Trophoblast cell (in vitro differentiated cells and primary cell): Measurements from ENCODE around the gene SDC1.
A peak's percentile ranks its signal among the peaks of the same experiment; 100 is the strongest.

Source experiments
- DNase-seq, 2 donors: peaks; one replicate each; pipeline ENCODE4 v3.0.0-alpha.2; 2016
- H2AFZ ChIP-seq: 2 replicates; pipeline ENCODE4 v1.6.1; 2013; ENCODE audit warnings: low read length, moderate library complexity, mild to moderate bottlenecking; ENCODE audit not compliant: insufficient read depth, poor library complexity
- H2AK5ac ChIP-seq: 2 replicates; pipeline ENCODE4 v1.6.1; 2013; ENCODE audit warnings: mild to moderate bottlenecking, low read length
- H2BK120ac ChIP-seq: 2 replicates; pipeline ENCODE4 v1.6.1; 2013; ENCODE audit warnings: low read length, mild to moderate bottlenecking, moderate library complexity; ENCODE audit not compliant: insufficient read depth, poor library complexity
- H2BK12ac ChIP-seq: 2 replicates; pipeline ENCODE4 v1.6.1; 2013; ENCODE audit warnings: mild to moderate bottlenecking, low read length, moderate library complexity
- H2BK5ac ChIP-seq: 2 replicates; pipeline ENCODE4 v1.6.1; 2013; ENCODE audit warnings: low read length, low read depth, moderate library complexity, mild to moderate bottlenecking; ENCODE audit not compliant: poor library complexity
- H3K14ac ChIP-seq: 2 replicates; pipeline ENCODE4 v1.6.1; 2013; ENCODE audit warnings: mild to moderate bottlenecking, low read length
- H3K18ac ChIP-seq: 2 replicates; pipeline ENCODE4 v1.6.1; 2013; ENCODE audit warnings: mild to moderate bottlenecking, low read length
- H3K23ac ChIP-seq: 2 replicates; pipeline ENCODE4 v1.6.1; 2013; ENCODE audit warnings: low read length
- H3K27ac ChIP-seq: 2 replicates; pipeline ENCODE4 v1.5.1; 2013; ENCODE audit warnings: low read depth, mild to moderate bottlenecking, inconsistent platforms, low read length, moderate library complexity
- H3K27me3 ChIP-seq: 2 replicates; pipeline ENCODE4 v1.6.1; 2013; ENCODE audit warnings: inconsistent platforms, mild to moderate bottlenecking, low read length, moderate library complexity; ENCODE audit not compliant: insufficient read depth
- H3K36me3 ChIP-seq, 2 experiments: 1 replicate in 1 of 2; 2 replicates in 1 of 2; pipeline ENCODE4 v1.6.1; 2013; ENCODE audit warnings: low read length in 2 of 2, mild to moderate bottlenecking in 2 of 2, moderate library complexity in 1 of 2; ENCODE audit not compliant: insufficient read depth in 2 of 2, control insufficient read depth in 1 of 2
- H3K4ac ChIP-seq: 2 replicates; pipeline ENCODE4 v1.6.1; 2013; ENCODE audit warnings: low read depth, mild to moderate bottlenecking, low read length, moderate library complexity
- H3K4me1 ChIP-seq, 2 experiments: 1 replicate in 1 of 2; 2 replicates in 1 of 2; pipeline ENCODE4 v1.6.1; 2013; ENCODE audit warnings: low read length in 2 of 2, mild to moderate bottlenecking in 2 of 2, moderate library complexity in 1 of 2; ENCODE audit not compliant: insufficient read depth in 2 of 2, control insufficient read depth in 1 of 2
- H3K4me2 ChIP-seq: 2 replicates; pipeline ENCODE4 v1.6.1; 2013; ENCODE audit warnings: inconsistent platforms, mild to moderate bottlenecking, low read length, moderate library complexity
- H3K4me3 ChIP-seq: 2 replicates; pipeline ENCODE4 v1.5.1; 2013; ENCODE audit warnings: mild to moderate bottlenecking, low read depth, low read length, inconsistent platforms
- H3K79me1 ChIP-seq: one replicate; pipeline ENCODE4 v1.6.1; 2013; ENCODE audit warnings: low read length
- H3K79me2 ChIP-seq: 2 replicates; pipeline ENCODE4 v1.6.1; 2013; ENCODE audit warnings: low read length, mild to moderate bottlenecking; ENCODE audit not compliant: control insufficient read depth, insufficient read depth, poor library complexity
- H3K9ac ChIP-seq: 2 replicates; pipeline ENCODE4 v1.6.1; 2013; ENCODE audit warnings: mild to moderate bottlenecking, low read length
- H3K9me3 ChIP-seq: 2 replicates; pipeline ENCODE4 v1.6.1; 2013; ENCODE audit warnings: low read depth, mild to moderate bottlenecking, control low read depth, inconsistent platforms, low read length; ENCODE audit not compliant: insufficient read depth
- H4K12ac ChIP-seq: 2 replicates; pipeline ENCODE4 v1.6.1; 2013; ENCODE audit warnings: low read depth, mild to moderate bottlenecking, low read length, moderate library complexity
- H4K8ac ChIP-seq: 2 replicates; pipeline ENCODE4 v1.6.1; 2013; ENCODE audit warnings: low read depth, mild to moderate bottlenecking, low read length, moderate library complexity
- H4K91ac ChIP-seq: one replicate; pipeline ENCODE4 v1.6.1; 2013; ENCODE audit warnings: low read depth, mild to moderate bottlenecking, low read length, moderate library complexity
- WGBS: extraction: QIAGEN DNeasy Blood & Tissue Kit; methylation state at CpG from one replicate; pipeline ENCODE4 v1.1.7; 2013; ENCODE audit warnings: missing lambda C conversion rate; ENCODE audit not compliant: insufficient read length, insufficient coverage; ENCODE audit errors: extremely low coverage; 5-methylcytosine and 5-hydroxymethylcytosine counted together

SDC1 gene

GRCh38 chr2:20173496-20174402, 51.2 kb downstream of the SDC1 start:
- Histone ChIP-seq H2AK5ac (no peak overlapping the region), H4K91ac (no peak overlapping the region), H3K27ac (no peak overlapping the region), H2BK12ac (no peak overlapping the region), H3K27me3 (no peaks in the 10 kb centered on the region), H2AFZ (no peak overlapping the region), H3K4me1 (no peaks in the 10 kb centered on the region), H3K9me3 (no peaks in the 10 kb centered on the region), H3K4ac (no peak overlapping the region), H4K12ac (no peak overlapping the region), H2BK120ac (no peak overlapping the region), H3K23ac (no peak overlapping the region), H4K8ac (no peak overlapping the region), H3K79me1 (peaks cover 3% of the 10 kb centered on the region), H3K4me3 (no peak overlapping the region), H2BK5ac (no peak overlapping the region), H3K79me2 (no peaks in the 10 kb centered on the region), H3K9ac (no peak overlapping the region), H3K18ac (no peak overlapping the region), H3K4me2 (no peak overlapping the region), H3K14ac (no peak overlapping the region), H3K36me3 (no peaks in the 10 kb centered on the region)
- whole genome bisulfite sequencing: no CpG with 5 or more reads among the region's 14 CpGs
- DNase-seq: no peak

- no peak overlapping the region for H2AFZ ChIP-seq
- WGBS: no CpG with 5 or more reads among the region's 5 CpGs
- no peaks in the 10 kb centered on the region for H3K36me3 ChIP-seq
- no peak overlapping the region for H2AK5ac ChIP-seq
- no peak overlapping the region for H3K27ac ChIP-seq
- H3K4me2 ChIP-seq: no peak overlapping the region
- H4K12ac ChIP-seq: no peak overlapping the region
- H2BK5ac ChIP-seq: no peak overlapping the region
- no peak overlapping the region for H2BK12ac ChIP-seq
- no peak overlapping the region for H4K8ac ChIP-seq
- H3K79me2 ChIP-seq: no peaks in the 10 kb centered on the region
- no peaks in the 10 kb centered on the region for H3K9me3 ChIP-seq
- no peak overlapping the region for H2BK120ac ChIP-seq
- H3K79me1 ChIP-seq: peaks cover 1% of the 10 kb centered on the region
- H3K4ac ChIP-seq: no peak overlapping the region
- H3K9ac ChIP-seq: no peak overlapping the region
- H3K18ac ChIP-seq: no peak overlapping the region
- no peaks in the 10 kb centered on the region for H3K4me1 ChIP-seq
- no peaks in the 10 kb centered on the region for H3K27me3 ChIP-seq
- H3K14ac ChIP-seq: no peak overlapping the region
- H3K23ac ChIP-seq: no peak overlapping the region
- H3K4me3 ChIP-seq: no peak overlapping the region
- DNase-seq: no peak
- H4K91ac ChIP-seq: no peak overlapping the region
Measured at GRCh38 chr2:20173064-20173463, 51.9 kb downstream of the SDC1 start.

- H3K27me3 ChIP-seq: no peaks in the 10 kb centered on the region
- no peaks in the 10 kb centered on the region for H3K9me3 ChIP-seq
- H3K4me3 ChIP-seq: no peak overlapping the region
- no CpG with 5 or more reads among the region's 13 CpGs for WGBS
- no peak overlapping the region for H4K12ac ChIP-seq
- H3K79me2 ChIP-seq: no peaks in the 10 kb centered on the region
- H3K23ac ChIP-seq: no peak overlapping the region
- H3K27ac ChIP-seq: no peak overlapping the region
- H2BK12ac ChIP-seq: no peak overlapping the region
- H3K4me1 ChIP-seq: peaks cover 0 to 3% of the 10 kb centered on the region in 2 experiments
- no peak overlapping the region for H3K4ac ChIP-seq
- H2AK5ac ChIP-seq: no peak overlapping the region
- no peak overlapping the region for H3K18ac ChIP-seq
- H2BK120ac ChIP-seq: peak overlapping the region; percentile 16
- no peak overlapping the region for H3K9ac ChIP-seq
- no peak overlapping the region for H3K14ac ChIP-seq
- no peaks in the 10 kb centered on the region for H3K36me3 ChIP-seq
- H2AFZ ChIP-seq: no peak overlapping the region
- peak overlapping the region; percentile 28 for H4K91ac ChIP-seq
- DNase-seq: no peak
- H2BK5ac ChIP-seq: no peak overlapping the region
- H3K4me2 ChIP-seq: no peak overlapping the region
- H4K8ac ChIP-seq: no peak overlapping the region
- no peaks in the 10 kb centered on the region for H3K79me1 ChIP-seq
Measured at GRCh38 chr2:20172273-20173055, 52.5 kb downstream of the SDC1 start.

- Histone ChIP-seq H3K36me3 (no peaks in the 10 kb centered on the region), H4K8ac (no peak overlapping the region), H3K27me3 (no peaks in the 10 kb centered on the region), H2AFZ (no peak overlapping the region), H3K4me3 (no peak overlapping the region), H3K9me3 (no peaks in the 10 kb centered on the region), H4K12ac (no peak overlapping the region), H3K4me2 (no peak overlapping the region), H2BK120ac (no peak overlapping the region), H3K18ac (no peak overlapping the region), H3K23ac (no peak overlapping the region), H3K79me1 (no peaks in the 10 kb centered on the region), H4K91ac (no peak overlapping the region), H3K27ac (no peak overlapping the region), H3K79me2 (no peaks in the 10 kb centered on the region), H3K4ac (no peak overlapping the region), H3K4me1 (peaks cover 8 to 9% of the 10 kb centered on the region in 2 experiments), H3K14ac (no peak overlapping the region), H3K9ac (no peak overlapping the region), H2BK12ac (no peak overlapping the region), H2BK5ac (no peak overlapping the region), H2AK5ac (no peak overlapping the region)
- DNase-seq: no peak
- no CpG with 5 or more reads among the region's 3 CpGs for WGBS
Measured at GRCh38 chr2:20171445-20171977, 53.4 kb downstream of the SDC1 start.
